Peyer's patch (tissue), 4 donors: ENCODE measurements around the gene NPAT. TPM values are rescaled to one million over a fixed set of nuclear protein-coding genes. Genes with fewer than 3 reads are reported as not detected.

Source experiments
- DNase-seq, 3 donors: peaks; one replicate each; pipeline ENCODE4 v3.0.0-alpha.2; 2017 to 2019
- H3K27ac ChIP-seq, 4 donors: fragments of 200-600 bp; sonication (generic); one replicate each; pipeline ENCODE4 v1.5.1; 2016 to 2019
- H3K27me3 ChIP-seq, 2 donors: fragments of 200-600 bp; sonication (generic); one replicate each; pipeline ENCODE4 v1.5.1; 2019
- H3K36me3 ChIP-seq, 3 donors: fragments of 200-600 bp; sonication (generic); one replicate each; pipeline ENCODE4 v1.5.1; 2016 to 2019
- H3K4me1 ChIP-seq, 4 donors: fragments of 200-600 bp; sonication (generic); one replicate each; pipeline ENCODE4 v1.5.1; 2016 to 2019
- H3K4me3 ChIP-seq, 4 donors: fragments of 200-600 bp; sonication (generic); 1 replicate in 3 of 4; 2 replicates in 1 of 4; pipeline ENCODE4 v1.5.1; 2016 to 2019; ENCODE audit warnings: mild to moderate bottlenecking in 1 of 4
- H3K9me3 ChIP-seq, 4 donors: fragments of 200-600 bp; sonication (generic); one replicate each; pipeline ENCODE4 v1.5.1; 2016 to 2019; ENCODE audit warnings: mild to moderate bottlenecking in 1 of 4
- CTCF ChIP-seq, 6 experiments: fragments of 450-650 bp in 4 of 6; fragments of 200-600 bp in 2 of 6; sonication (generic) in 1 of 6; IDR thresholded peaks; one replicate each; pipeline ENCODE4 v1.5.1; 2017 to 2019; ENCODE audit warnings: antibody characterized with exemption in 6 of 6, mild to moderate bottlenecking in 3 of 6, moderate library complexity in 1 of 6
- POLR2A ChIP-seq, 2 donors: fragments of 450-650 bp; IDR thresholded peaks; one replicate each; pipeline ENCODE4 v1.5.1; 2017; ENCODE audit warnings: antibody characterized with exemption in 2 of 2, mild to moderate bottlenecking in 2 of 2, moderate library complexity in 2 of 2
- total RNA-seq, 4 donors: library from RNA; depleted of rRNA; stranded (reverse); fragments of >200 nt; gene quantifications; one replicate each; pipeline ENCODE4 v1.1.0, GENCODE V29; 2016

NPAT gene
- total RNA-seq, 4 donors from 2014 or later: 14.4 to 48.7 (median 14.7) TPM

DNA sequence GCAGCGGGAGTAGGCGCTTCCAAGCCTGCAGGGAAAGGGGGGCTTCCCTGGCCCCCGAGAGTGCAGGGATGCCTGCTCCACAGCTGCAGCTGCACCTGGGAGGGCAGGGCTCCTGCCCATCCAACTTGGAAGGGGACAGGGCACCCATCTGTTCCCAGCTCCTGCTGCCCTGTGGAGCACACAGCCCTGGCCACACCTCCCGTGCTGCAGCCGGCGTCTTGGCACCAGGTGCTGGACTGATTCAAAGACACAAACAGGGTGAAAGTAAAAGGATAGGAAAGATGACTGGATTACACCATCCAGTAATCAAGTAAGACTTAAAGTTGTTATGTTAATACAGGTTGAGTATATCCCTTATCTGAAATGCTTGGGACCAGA, 14.8 kb downstream of the NPAT start:
- Histone ChIP-seq H3K4me3 (no peak overlapping the region), H3K36me3 (peaks cover 0 to 46% (median 0%) of the 10 kb centered on the region in 3 donors), H3K9me3 (peaks cover 0 to 10% (median 0%) of the 10 kb centered on the region in 4 donors), H3K27me3 (no peaks in the 10 kb centered on the region), H3K27ac (no peak overlapping the region), H3K4me1 (no peaks in the 10 kb centered on the region)
- DNase-seq: no peak
- TF ChIP-seq POLR2A (IDR thresholded peaks at IDR 0.05): no peak
- no peak for TF ChIP-seq CTCF (IDR thresholded peaks at IDR 0.05)

DNA sequence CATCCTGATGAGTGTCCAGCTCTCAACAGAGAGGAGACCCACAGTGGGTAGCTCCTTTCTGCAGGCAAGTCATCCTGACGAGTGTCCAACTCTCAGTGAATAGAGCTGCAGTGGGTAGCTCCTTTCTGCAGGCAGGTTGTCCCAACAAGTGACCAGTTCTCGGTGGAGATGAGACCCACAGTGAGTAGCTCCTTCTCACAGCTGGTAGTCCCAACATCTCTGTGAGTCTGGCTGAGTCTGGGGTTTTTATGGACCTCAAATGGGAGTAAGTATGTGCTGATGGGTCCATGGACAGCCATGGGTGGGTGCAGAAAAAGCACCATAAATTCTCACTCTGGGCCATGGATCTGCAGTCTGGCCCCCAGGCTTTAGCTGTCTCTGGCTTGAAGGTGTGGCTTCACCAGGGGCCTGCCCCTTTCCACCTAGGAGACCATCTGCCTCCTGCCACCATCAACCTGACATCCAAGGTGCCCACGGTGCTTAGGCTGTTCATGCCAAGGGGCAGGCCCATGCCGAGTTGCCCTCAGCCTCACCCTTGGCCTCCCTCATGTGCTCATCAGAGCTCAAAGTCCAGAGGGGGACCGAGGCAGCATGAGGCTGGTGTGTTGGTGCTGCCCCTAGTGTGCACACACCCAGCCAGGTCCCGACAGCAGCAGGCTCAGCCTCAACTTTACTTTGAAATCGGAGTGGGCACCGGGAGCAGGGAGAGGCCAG, 15.3 kb downstream of the NPAT start:
- Histone ChIP-seq H3K36me3 (peaks cover 0 to 46% (median 0%) of the 10 kb centered on the region in 3 donors), H3K9me3 (peaks cover 0 to 10% (median 0%) of the 10 kb centered on the region in 4 donors), H3K4me1 (no peaks in the 10 kb centered on the region), H3K4me3 (no peak overlapping the region), H3K27me3 (no peaks in the 10 kb centered on the region), H3K27ac (no peak overlapping the region)
- TF ChIP-seq CTCF (IDR thresholded peaks at IDR 0.05): no peak
- TF ChIP-seq POLR2A (IDR thresholded peaks at IDR 0.05): no peak
- DNase-seq: no peak

DNA sequence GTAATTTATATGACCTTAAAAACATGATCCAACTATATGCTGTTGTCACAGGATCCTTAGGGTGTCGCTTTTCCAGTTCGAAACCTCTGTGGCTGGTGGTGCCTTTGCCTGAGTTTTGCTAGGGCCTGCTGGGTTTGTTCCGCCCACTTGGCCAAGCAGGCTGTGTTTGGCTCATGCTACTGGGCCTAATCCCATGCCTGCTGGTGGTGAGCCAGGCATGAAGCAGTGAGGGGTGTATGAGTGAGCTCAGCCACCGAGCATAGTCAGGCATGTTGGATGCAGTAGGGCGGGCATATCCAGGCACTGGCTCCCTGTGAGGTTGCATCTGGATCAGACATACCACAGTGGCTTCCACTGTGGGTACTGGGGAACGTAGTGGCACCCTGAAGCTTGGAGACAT, 16.3 kb downstream of the NPAT start:
- no peak for DNase-seq
- no peak for TF ChIP-seq POLR2A (IDR thresholded peaks at IDR 0.05)
- TF ChIP-seq CTCF (IDR thresholded peaks at IDR 0.05): no peak
- Histone ChIP-seq H3K27me3 (no peaks in the 10 kb centered on the region), H3K9me3 (peaks cover 0 to 10% (median 0%) of the 10 kb centered on the region in 4 donors), H3K36me3 (peaks cover 0 to 46% (median 0%) of the 10 kb centered on the region in 3 donors), H3K4me1 (no peaks in the 10 kb centered on the region), H3K27ac (no peak overlapping the region), H3K4me3 (no peak overlapping the region)

DNA sequence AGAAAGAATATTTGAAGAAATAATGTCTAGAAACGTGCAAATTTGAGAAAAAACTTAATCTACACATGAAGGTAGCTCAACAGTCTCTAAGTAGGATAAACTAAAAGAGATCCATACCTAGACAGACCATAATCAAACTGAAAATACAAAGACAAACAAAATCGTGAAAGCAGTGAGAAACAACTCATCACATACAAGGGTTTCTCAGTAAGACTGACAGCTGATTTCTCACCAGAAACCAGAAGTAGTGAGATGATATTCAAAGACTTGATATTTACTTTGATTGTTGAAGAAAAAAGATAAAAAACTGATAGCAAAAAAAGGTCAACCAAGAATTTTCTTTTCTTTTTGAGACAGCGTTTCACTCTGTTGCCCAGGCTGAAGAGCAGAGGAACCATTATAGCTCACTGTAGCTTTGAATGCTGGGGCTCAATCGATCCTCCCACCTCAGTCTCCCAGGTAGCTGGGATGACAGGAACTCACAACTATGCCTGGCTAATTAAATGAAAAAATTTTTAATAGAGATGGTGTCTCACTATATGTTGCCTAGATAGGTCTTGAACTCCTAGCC, 17.4 kb downstream of the NPAT start:
- no peaks in the 10 kb centered on the region for H3K4me1 ChIP-seq
- TF ChIP-seq CTCF (IDR thresholded peaks at IDR 0.05) (no peak), POLR2A (IDR thresholded peaks at IDR 0.05) (no peak)
- DNase-seq: no peak
- no peak overlapping the region for H3K4me3 ChIP-seq
- no peaks in the 10 kb centered on the region for H3K27me3 ChIP-seq
- H3K9me3 ChIP-seq: peaks cover 0 to 10% (median 0%) of the 10 kb centered on the region in 4 donors
- H3K36me3 ChIP-seq: peaks cover 0 to 42% (median 0%) of the 10 kb centered on the region in 3 donors
- H3K27ac ChIP-seq: no peak overlapping the region

- H3K36me3 ChIP-seq: peaks cover 0 to 41% (median 0%) of the 10 kb centered on the region in 3 donors
- DNase-seq: no peak
- H3K27ac ChIP-seq: no peak overlapping the region
- TF ChIP-seq POLR2A (IDR thresholded peaks at IDR 0.05) (no peak), CTCF (IDR thresholded peaks at IDR 0.05) (no peak)
- H3K27me3 ChIP-seq: no peaks in the 10 kb centered on the region
- H3K4me3 ChIP-seq: no peak overlapping the region
- no peaks in the 10 kb centered on the region for H3K4me1 ChIP-seq
- peaks cover 0 to 10% (median 0%) of the 10 kb centered on the region in 4 donors for H3K9me3 ChIP-seq
Observed at GRCh38 chr11:108204376-108204775, 18.1 kb downstream of the NPAT start.
